ENCODE data around the gene SLC39A7.

DNA sequence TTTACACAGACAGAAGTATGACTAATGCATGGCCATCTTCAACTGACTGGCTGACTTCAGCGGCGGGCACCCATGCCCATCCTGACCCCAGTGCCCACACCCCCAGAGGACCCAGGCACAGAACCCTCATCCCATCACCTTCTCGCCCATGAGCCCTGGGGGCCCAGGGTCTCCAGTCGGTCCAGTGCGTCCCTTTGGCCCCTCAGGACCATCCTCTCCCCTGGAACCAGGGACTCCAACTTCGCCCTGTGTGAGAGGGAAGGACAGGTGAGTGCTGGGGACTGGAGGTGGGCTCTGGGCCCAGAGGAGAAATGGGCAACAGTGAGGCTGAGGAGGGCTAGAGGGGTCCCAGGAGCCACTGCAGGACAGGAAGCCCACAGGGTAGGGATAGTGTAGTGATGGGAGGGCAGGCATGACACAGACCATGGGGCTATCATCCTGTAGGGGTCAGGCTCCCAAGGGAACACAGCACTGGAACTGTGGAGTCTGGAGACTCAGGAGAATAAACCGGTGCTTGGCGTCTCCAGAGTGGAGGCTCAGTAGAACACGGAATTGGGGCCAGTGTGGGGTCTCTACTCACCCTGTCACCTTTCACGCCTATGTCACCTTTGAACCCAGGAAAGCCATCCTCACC is 25.1 kb upstream of the SLC39A7 start:
- TF ChIP-seq CTCF (IDR thresholded peaks at IDR 0.05; ENCODE audit: insufficient read depth, low read length) (no peak), REST (IDR thresholded peaks at IDR 0.05; ENCODE audit: insufficient replicate concordance, low read depth) (no peak), POLR2AphosphoS5 (IDR thresholded peaks at IDR 0.05; ENCODE audit: low read depth) (no peak), GABPA (IDR thresholded peaks at IDR 0.05; ENCODE audit: low read depth) (no peak)

Measured in HL-60 (cell line).